GM12872 (cell line): Measurements from ENCODE around the gene CXCL12.

Source experiments
- CTCF ChIP-seq: IDR thresholded peaks from 3 replicates; pipeline ENCODE4 v1.5.1; 2011; ENCODE audit warnings: low read depth, mild to moderate bottlenecking, low read length, moderate library complexity; ENCODE audit not compliant: insufficient read depth

CXCL12 gene

GRCh38 chr10:44382981-44383748 is 1.7 kb downstream of the CXCL12 start:
- TF ChIP-seq CTCF = no peak

- no peak for TF ChIP-seq CTCF
These were observed 2.6 kb downstream of the CXCL12 start for GRCh38 chr10:44382131-44382858.

- TF ChIP-seq CTCF = no peak
These were observed 3.9 kb downstream of the CXCL12 start for GRCh38 chr10:44380829-44381600.

GRCh38 chr10:44379907-44380306 is 5.0 kb downstream of the CXCL12 start:
- TF ChIP-seq CTCF = no peak

- TF ChIP-seq CTCF = no peak
These were observed 6.3 kb downstream of the CXCL12 start for GRCh38 chr10:44378626-44379025.

- no peak for TF ChIP-seq CTCF
These were observed 7.1 kb downstream of the CXCL12 start for GRCh38 chr10:44377651-44378310.
